ENCODE results near the gene TRAFD1.
"Not testable (repeated sequence)": the region's sequence is repeated elsewhere in the genome, so short reads cannot be mapped to it uniquely, and the experiment has no call there.

The TRAFD1 gene

GRCh38 chr12:112125250-112125999 lies at the start of gene TRAFD1:
Gene TRAFD1, plus strand, starts transcription at chr12:112125560. Its CDS starts 4,963 bp downstream, at chr12:112130523.
- DNase-seq: peak; percentile 99

- DNase-seq: no peak
Measured at GRCh38 chr12:112087055-112087850, 38.1 kb upstream of the TRAFD1 start.

GRCh38 chr12:112087851-112088250 lies 37.5 kb upstream of the TRAFD1 start:
- DNase-seq: no peak

- no peak for DNase-seq
Measured at GRCh38 chr12:112091563-112091962, 33.8 kb upstream of the TRAFD1 start.

- DNase-seq: peak; percentile 73
Measured at GRCh38 chr12:112096070-112096469, 29.3 kb upstream of the TRAFD1 start.

- DNase-seq: peak; percentile 44
Measured at GRCh38 chr12:112096667-112097066, 28.7 kb upstream of the TRAFD1 start.

- no peak for DNase-seq
Measured at GRCh38 chr12:112097641-112098040, 27.7 kb upstream of the TRAFD1 start.

GRCh38 chr12:112100500-112100899 lies 24.9 kb upstream of the TRAFD1 start:
- not testable (repeated sequence) for DNase-seq

GRCh38 chr12:112102127-112102526 lies 23.2 kb upstream of the TRAFD1 start:
- DNase-seq: no peak

GRCh38 chr12:112102746-112103145 lies 22.6 kb upstream of the TRAFD1 start:
- DNase-seq: not testable (repeated sequence)

- no peak for DNase-seq
Measured at GRCh38 chr12:112103758-112104503, 21.4 kb upstream of the TRAFD1 start.

GRCh38 chr12:112105891-112106290 lies 19.5 kb upstream of the TRAFD1 start:
- DNase-seq: no peak

- peak; percentile 74 for DNase-seq
Measured at GRCh38 chr12:112107306-112108201, 17.8 kb upstream of the TRAFD1 start.

GRCh38 chr12:112108202-112109079 lies 16.9 kb upstream of the TRAFD1 start, which contains the start of gene NAA25:
Gene NAA25, minus strand, starts transcription at chr12:112108783. Its CDS starts 10 bp downstream, at chr12:112108773.
- peak; percentile 94 for DNase-seq

- not testable (repeated sequence) for DNase-seq
Measured at GRCh38 chr12:112110787-112111662, 14.3 kb upstream of the TRAFD1 start.

- DNase-seq: peak; percentile 32
Measured at GRCh38 chr12:112111931-112112330, 13.4 kb upstream of the TRAFD1 start.

- no peak for DNase-seq
Measured at GRCh38 chr12:112112409-112113133, 12.8 kb upstream of the TRAFD1 start.

GRCh38 chr12:112115259-112116045 lies 9.9 kb upstream of the TRAFD1 start:
- peak; percentile 17 for DNase-seq
